HL-60/S4 (cell line): ENCODE results near the gene HSD17B7.

Source experiments
- in situ Hi-C: fragments of 300-500 bp; cut with MboI; formaldehyde crosslinking; loops from 2 replicates; pipeline ENCODE4 v1.14.3; 2022; ENCODE audit warnings: low sequenced_read_pairs

The HSD17B7 gene

GRCh38 chr1:162855461-162856150, 65.1 kb downstream of the HSD17B7 start:
- in situ Hi-C loops: no loop called here

GRCh38 chr1:162856260-162856659, 65.8 kb downstream of the HSD17B7 start:
- in situ Hi-C loops: no loop called here

- in situ Hi-C loops: no loop called here
Observed at GRCh38 chr1:162857850-162858249, 67.3 kb downstream of the HSD17B7 start.

- in situ Hi-C loops: no loop called here
Observed at GRCh38 chr1:162859191-162859590, 68.7 kb downstream of the HSD17B7 start.

GRCh38 chr1:162861101-162861500, 70.6 kb downstream of the HSD17B7 start, which contains the start of gene CCDC190:
TSS of gene CCDC190 (minus strand) at chr1:162861175. CDS start at chr1:162859646, 1,529 bp downstream.
- in situ Hi-C loops: no loop called here

GRCh38 chr1:162861625-162862024, 71.1 kb downstream of the HSD17B7 start:
- in situ Hi-C loops: no loop called here
